Myocyte (in vitro differentiated cells): Measurements from ENCODE around the gene CEP295NL. TPM values are rescaled to one million over a fixed set of nuclear protein-coding genes. Genes with fewer than 3 reads are reported as not detected.
"Not testable (repeated sequence)": the region's sequence is repeated elsewhere in the genome, so short reads cannot be mapped to it uniquely, and the experiment has no call there.

Source experiments
- DNase-seq: peaks from one replicate; pipeline ENCODE4 v3.0.0-alpha.2; 2012; ENCODE audit warnings: low read depth
- total RNA-seq: library from RNA; depleted of rRNA; stranded (reverse); fragments of >200 nt; gene quantifications from 2 replicates; pipeline ENCODE4 v1.2.3, GENCODE V29; 2014

The CEP295NL gene
- total RNA-seq, 1 donor from 2014 or later, result 1.7 TPM

DNA sequence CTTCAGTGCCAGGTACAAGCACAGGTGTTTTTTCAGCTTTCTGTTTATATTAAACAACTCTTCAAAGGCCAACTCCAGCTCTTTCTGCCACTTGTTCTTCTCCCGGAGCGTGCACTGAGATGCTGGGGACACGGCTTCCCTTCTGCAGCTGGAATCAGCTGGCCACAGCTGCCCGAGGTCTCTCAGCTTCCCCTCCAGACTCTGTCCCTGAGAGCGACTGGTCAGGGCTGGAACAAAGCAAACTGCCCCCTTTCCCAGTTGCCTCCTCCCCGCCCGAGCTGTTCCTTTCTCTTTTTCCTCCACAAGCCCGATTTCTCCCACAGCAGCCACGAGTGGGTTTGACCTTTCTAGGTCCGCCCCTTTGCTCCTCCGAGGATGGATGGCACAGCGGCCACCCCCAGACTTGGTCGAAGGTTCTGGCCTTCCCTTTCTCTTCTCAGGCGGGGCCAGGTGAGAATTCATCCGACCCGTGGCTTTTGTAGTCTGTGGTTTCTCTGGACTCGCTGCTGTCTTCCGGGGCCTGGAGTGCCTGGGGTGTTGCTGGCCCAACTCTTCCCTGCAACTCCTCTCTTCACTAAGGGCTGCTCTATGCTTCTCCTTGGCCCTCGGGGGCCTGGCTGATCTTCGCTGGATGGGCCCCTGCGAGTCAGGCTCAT, 11.5 kb downstream of the CEP295NL start:
- no peak for DNase-seq

GRCh38 chr17:78890498-78890897, 12.5 kb downstream of the CEP295NL start:
- no peak for DNase-seq

GRCh38 chr17:78890096-78890495, 12.9 kb downstream of the CEP295NL start:
- DNase-seq, result not testable (repeated sequence)

- DNase-seq, result peak; percentile 95
Observed at GRCh38 chr17:78889531-78889930, 13.5 kb downstream of the CEP295NL start.

DNA sequence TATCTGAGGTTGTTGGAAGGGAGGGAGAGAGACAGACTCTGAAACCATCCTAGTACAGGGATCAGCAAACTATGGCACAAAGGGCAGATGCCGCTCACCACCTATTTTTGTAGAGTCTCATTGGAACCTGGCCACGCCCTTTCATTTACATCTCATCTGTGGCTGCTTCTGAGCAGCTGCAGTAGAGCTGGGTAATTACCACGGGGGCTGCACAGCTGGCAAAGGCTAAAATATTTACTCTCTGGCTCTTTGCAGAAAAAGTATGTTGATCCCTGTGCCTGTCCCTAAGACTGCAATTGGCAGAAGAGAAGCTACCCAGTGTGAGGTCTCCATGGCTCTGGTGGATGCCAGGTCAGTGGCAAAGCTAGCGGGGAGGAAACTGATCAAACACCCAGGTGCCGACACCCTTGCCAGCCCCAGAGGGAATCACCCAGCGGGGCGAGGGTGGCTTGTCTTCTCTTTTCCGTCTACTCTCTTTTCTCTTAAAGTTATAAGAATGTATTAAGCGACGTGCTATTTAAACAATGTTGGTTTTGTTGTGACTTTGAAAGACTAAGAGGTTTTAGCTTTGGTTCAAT, 14.0 kb downstream of the CEP295NL start:
- peak; percentile 67 for DNase-seq

DNA sequence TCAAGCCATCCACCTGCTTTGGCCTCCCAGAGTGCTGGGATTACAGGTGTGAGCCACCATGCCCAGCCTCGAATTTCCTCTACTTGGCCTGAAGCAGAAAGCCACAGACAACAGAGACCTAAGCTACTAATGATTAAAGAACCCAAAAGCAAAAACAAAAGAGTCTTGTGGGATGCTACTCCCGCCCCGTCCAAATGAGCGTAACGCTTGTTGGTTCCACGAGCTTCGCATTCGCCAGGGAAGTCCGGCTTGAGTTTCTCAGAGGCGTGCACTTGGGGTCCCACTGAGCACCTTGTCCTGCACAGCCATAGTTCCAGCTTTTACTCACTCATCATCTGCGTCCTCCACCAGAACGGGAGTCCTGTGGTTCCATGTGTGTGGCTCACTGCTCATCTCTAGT, 16.0 kb downstream of the CEP295NL start:
- no peak for DNase-seq

DNA sequence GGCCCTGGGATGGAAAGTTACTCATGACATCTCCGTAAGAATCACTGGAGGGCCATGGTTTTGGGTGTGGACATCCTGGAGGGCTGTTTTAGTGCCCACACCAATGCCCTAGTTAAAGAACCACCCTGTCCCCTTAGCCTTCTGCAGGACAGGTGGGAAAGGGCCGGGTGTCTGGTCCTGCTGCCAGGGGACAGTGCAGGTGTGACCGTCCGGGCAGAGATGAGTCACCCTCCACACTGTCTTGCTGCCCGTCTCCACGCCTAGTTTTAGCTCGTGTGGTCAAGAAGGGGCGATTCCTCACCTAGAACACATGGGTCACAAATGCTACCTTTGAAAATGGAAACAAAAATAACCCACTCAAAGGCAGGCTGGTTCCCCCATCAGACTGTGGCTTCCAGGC, 17.0 kb downstream of the CEP295NL start:
- DNase-seq, result peak; percentile 67

DNA sequence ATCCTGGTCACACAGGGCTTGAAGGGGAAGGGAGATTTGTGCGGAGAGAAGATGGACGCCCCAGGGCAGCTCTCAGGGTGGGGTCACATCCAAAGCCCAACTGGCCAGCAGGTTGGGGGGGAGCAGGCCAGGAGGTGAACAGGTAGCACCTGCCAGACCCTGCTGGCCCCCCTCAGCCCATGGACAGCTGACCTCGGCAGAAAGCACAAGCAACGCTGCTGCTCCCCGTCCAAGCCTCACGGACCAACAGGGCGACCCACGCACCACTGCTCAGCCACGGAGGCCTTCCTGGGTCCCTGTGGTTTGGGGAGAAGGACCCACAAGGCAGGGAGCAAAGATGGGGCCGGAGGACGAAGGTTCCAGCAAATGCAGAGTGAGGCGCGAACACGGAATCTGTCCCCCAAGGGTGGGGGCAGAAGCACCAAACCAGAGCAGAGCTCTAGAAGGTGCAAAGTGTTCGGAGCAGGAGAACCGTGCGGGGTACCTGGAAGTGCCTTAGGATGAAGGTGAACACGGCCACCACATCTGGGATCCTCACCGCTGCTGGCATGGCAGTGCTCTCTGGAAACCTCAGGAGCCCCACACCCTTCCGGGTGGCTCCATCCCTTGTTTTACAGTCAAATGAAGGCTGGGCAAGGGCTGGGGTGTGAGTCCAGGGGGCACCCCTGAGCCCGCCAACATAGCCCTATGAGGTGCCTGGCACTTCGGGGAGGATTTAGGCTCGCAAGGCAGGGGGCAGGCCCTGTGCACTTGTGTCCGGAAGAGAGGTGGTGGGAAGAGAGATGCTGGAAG, 17.9 kb downstream of the CEP295NL start:
- DNase-seq, result no peak

- DNase-seq, result peak; percentile 81
Observed at GRCh38 chr17:78884148-78884825, 18.7 kb downstream of the CEP295NL start.

- DNase-seq, result peak; percentile 96
Observed at GRCh38 chr17:78883533-78884131, 19.4 kb downstream of the CEP295NL start.

- peak; percentile 94 for DNase-seq
Observed at GRCh38 chr17:78883089-78883532, 19.9 kb downstream of the CEP295NL start.

GRCh38 chr17:78882540-78883088, 20.4 kb downstream of the CEP295NL start:
- DNase-seq, result peak; percentile 72

DNA sequence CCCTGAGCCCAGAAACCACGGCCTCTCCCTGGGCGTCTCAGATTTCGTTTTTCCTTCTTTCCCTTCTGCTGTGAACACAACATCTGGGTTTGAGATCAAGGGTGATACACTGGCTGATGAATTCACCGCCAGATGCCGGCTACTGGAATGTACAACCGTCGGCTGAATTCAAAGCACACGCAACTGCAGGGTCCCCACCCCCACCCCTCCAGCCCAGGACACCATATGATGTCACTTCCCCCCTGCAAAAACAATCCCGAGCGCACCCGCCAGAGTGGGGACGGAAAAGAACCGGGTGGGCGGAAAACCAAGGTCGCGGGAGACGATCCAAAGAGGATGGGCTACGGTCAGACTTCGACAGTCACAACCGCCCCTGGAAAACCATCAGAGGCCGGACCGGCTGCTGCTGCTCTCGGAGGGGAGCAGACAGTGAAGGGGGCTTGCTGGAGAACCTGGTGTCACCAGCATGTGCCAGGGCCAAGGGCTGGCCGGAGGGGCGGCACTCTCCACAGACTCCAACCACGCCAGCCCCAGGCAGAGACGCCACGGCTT, 23.3 kb downstream of the CEP295NL start:
- DNase-seq, result peak; percentile 91

- DNase-seq, result no peak
Observed at GRCh38 chr17:78878871-78879527, 24.0 kb downstream of the CEP295NL start.

DNA sequence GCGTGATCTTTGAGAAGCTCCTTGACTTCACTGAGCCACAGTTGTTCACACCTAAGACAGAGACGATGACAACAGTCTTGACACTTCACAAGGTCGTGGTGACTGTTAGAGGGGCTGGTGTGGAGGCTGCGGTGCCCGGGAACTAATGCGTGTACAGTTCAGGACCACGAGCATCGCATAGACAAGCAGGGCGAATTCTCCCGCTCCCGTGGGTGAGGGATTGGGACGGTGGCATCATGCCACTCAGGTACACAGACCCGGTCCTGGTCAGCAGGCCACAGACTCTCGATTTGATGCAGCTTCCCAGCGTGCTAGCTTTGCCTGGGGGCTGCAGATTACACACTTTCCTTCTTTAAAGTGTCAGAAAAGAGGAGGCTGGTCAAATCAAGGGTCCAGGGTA, 24.7 kb downstream of the CEP295NL start:
- DNase-seq, result no peak

GRCh38 chr17:78876954-78877517, 26.0 kb downstream of the CEP295NL start:
- not testable (repeated sequence) for DNase-seq

GRCh38 chr17:78876094-78876597, 26.9 kb downstream of the CEP295NL start:
- no peak for DNase-seq

GRCh38 chr17:78875363-78876093, 27.5 kb downstream of the CEP295NL start:
- DNase-seq, result peak; percentile 84
